Skeletal muscle satellite cell (primary cell): ENCODE data around the gene EXOC4.
A peak's percentile ranks its signal among the peaks of the same experiment; 100 is the strongest.

Experiments
- H3K27me3 ChIP-seq: 2 replicates; pipeline ENCODE4 v1.7.0; 2013; ENCODE audit warnings: low read length; ENCODE audit not compliant: control insufficient read depth, insufficient read depth
- H3K36me3 ChIP-seq: 2 replicates; pipeline ENCODE4 v1.7.0; 2013; ENCODE audit warnings: mild to moderate bottlenecking, control low read depth, low read length; ENCODE audit not compliant: insufficient read depth
- H3K4me1 ChIP-seq: 2 replicates; pipeline ENCODE4 v1.7.0; 2013; ENCODE audit warnings: low read length; ENCODE audit not compliant: control insufficient read depth, insufficient read depth
- H3K4me2 ChIP-seq: 2 replicates; pipeline ENCODE4 v1.7.0; 2013; ENCODE audit warnings: mild to moderate bottlenecking, low read length
- H3K4me3 ChIP-seq: 2 replicates; pipeline ENCODE4 v1.7.0; 2013; ENCODE audit warnings: low read length
- H3K9ac ChIP-seq: 2 replicates; pipeline ENCODE4 v1.7.0; 2013; ENCODE audit warnings: mild to moderate bottlenecking, low read depth, low read length, moderate library complexity
- H3K9me3 ChIP-seq: replicated peaks from 2 replicates; pipeline ENCODE4 v1.7.0; 2013; ENCODE audit warnings: mild to moderate bottlenecking, control low read depth, low read length

Gene EXOC4

DNA sequence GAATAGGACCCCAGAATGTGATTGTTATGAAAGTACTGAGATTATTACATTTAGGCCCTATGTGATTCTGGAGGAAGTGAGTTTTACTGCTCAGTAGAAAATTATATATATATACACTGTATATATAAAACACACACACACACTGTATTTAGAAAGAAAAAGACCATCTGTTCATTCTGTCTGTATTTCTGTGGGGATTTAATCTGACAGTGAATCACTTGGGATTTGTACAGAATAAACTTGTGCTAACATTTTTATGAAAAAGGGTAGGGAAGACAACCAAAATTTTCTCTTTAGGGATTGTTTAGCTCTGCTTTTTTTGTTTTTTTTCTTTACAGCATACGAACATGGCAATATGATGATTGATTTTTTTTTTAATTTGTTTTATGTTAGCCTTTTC is 142.7 kb downstream of the EXOC4 start:
- Histone ChIP-seq H3K36me3 (no peaks in the 10 kb centered on the region), H3K4me2 (no peak overlapping the region), H3K4me3 (no peak overlapping the region), H3K4me1 (peaks cover under 1% of the 10 kb centered on the region), H3K9me3 (no peaks in the 10 kb centered on the region), H3K9ac (no peak overlapping the region), H3K27me3 (no peaks in the 10 kb centered on the region)

DNA sequence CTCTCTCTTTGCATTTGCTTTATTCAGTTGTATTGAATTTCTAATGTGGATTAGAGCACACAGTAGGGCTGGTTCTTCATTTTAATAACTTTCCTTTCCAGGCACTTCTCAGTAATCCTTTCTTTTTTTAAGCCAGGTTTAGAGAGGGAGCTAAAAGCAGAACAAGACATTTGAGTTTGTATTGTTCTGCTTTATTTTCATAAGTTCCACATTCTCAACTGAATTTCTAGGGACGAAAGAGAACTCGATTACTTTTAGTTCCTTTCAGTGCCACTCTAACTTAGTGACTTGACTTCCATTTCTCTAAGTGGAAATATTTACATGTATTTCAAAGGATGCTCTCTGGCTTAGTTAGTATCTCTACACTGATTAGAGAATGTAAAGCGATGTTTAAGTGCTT is 145.6 kb downstream of the EXOC4 start:
- Histone ChIP-seq H3K4me1 (peaks cover 14% of the 10 kb centered on the region), H3K4me3 (no peak overlapping the region), H3K36me3 (no peaks in the 10 kb centered on the region), H3K4me2 (no peak overlapping the region), H3K9me3 (no peaks in the 10 kb centered on the region), H3K27me3 (no peaks in the 10 kb centered on the region), H3K9ac (no peak overlapping the region)

DNA sequence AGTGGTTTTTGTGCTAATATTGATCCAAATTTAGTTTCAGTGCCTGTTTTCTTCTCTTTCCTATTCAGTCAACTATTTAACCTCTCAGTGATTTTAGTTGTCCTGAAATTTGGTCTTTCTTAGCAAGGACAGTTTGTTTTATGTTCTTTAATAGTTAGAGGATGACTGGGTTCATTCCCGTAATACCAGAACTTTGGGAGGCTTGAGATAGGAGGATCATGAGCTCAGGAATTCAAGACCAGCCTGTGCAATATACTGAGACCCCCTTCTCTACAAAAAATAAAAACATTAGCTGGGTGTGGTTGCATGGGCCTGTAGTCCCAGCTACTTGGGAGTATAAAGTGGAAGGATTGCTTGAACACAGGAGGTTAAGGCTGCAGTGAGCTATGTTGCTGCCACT is 148.3 kb downstream of the EXOC4 start:
- Histone ChIP-seq H3K9ac (no peak overlapping the region), H3K4me2 (peak overlapping the region; percentile 23), H3K4me1 (peaks cover 14% of the 10 kb centered on the region), H3K27me3 (no peaks in the 10 kb centered on the region), H3K4me3 (no peak overlapping the region), H3K36me3 (no peaks in the 10 kb centered on the region), H3K9me3 (no peaks in the 10 kb centered on the region)

DNA sequence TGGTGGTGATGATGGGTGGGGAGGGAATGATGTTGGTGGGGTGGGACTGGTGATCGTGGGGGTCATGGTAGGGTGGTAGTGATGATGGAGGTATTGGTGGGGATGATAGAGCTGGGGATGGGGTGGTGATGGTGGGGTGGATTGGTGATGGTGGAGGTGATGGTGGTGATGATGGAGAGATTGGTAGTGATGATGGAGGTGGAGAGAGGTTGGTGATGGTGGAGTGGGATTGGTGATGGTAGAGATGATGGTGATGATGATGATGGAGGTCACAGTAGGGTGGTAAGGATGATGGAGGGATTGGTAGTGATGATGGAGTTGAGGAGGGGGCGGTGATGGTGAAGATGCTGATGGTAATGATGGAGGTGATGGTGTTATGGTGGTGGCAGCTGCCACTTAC is 155.3 kb downstream of the EXOC4 start:
- H3K4me1 ChIP-seq, result no peaks in the 10 kb centered on the region
- H3K4me3 ChIP-seq, result no peak overlapping the region
- H3K36me3 ChIP-seq, result no peaks in the 10 kb centered on the region
- H3K27me3 ChIP-seq, result no peaks in the 10 kb centered on the region
- no peak overlapping the region for H3K9ac ChIP-seq
- H3K9me3 ChIP-seq, result no peaks in the 10 kb centered on the region
- H3K4me2 ChIP-seq, result no peak overlapping the region

DNA sequence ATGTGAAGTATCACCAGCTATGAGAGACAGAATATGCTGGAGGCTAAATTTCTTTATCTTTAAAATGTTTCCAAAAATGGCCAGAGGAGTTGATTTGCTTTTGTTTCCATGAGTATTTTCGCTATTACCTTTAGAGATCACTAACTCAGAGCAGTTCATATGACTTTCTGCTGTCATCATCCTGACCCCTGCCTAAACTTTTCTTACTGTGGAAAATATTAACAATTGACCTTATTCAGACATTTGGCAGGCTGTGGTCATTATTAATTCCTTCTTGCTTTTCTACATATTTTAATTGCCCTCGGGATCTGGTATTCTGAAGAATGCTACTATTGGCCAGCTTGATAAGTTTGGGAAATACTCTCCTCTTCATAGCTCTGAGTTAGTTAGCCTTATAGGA is 156.5 kb downstream of the EXOC4 start:
- Histone ChIP-seq H3K27me3 (no peaks in the 10 kb centered on the region), H3K36me3 (no peaks in the 10 kb centered on the region), H3K4me3 (no peak overlapping the region), H3K9me3 (no peaks in the 10 kb centered on the region), H3K4me1 (no peaks in the 10 kb centered on the region), H3K4me2 (no peak overlapping the region), H3K9ac (no peak overlapping the region)

DNA sequence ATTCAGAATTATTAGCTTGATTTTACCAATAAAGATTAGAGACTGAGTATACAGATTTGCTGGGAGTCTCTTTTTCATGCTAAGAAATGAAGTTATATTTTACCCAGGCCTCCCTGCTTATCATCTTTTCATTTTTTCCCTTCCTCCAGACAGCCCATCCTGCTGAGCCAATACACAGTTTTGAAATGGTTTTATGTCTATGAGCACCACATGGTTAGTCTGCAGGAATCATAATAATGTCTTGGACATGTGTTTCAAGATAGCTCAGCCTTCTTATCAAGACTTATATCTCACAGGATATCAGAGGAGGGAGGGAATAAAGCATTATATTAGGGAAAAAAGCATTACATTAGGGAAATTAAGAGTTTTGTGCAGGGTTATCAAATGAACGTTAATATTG is 157.1 kb downstream of the EXOC4 start:
- Histone ChIP-seq H3K36me3 (no peaks in the 10 kb centered on the region), H3K9ac (no peak overlapping the region), H3K4me3 (no peak overlapping the region), H3K4me2 (no peak overlapping the region), H3K9me3 (no peaks in the 10 kb centered on the region), H3K4me1 (no peaks in the 10 kb centered on the region), H3K27me3 (no peaks in the 10 kb centered on the region)

DNA sequence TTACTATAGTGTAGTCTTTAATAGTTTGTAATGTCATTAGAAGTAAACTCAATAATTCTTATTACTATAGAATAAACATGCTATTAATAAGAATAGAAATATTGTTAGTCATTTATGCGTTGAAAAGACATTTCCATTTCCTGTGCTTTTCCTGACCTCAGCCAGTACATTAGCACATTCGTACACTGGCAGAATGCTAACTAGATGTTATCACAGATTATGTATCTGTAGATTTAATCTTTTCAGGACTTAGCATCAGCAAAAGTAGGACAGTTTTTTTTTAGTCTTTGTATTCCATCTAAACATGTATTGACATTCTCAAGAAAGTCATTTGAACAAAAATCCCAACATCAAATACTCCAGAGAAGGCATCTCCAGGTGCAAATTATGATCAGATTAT is 158.5 kb downstream of the EXOC4 start:
- H3K4me1 ChIP-seq, result no peaks in the 10 kb centered on the region

DNA sequence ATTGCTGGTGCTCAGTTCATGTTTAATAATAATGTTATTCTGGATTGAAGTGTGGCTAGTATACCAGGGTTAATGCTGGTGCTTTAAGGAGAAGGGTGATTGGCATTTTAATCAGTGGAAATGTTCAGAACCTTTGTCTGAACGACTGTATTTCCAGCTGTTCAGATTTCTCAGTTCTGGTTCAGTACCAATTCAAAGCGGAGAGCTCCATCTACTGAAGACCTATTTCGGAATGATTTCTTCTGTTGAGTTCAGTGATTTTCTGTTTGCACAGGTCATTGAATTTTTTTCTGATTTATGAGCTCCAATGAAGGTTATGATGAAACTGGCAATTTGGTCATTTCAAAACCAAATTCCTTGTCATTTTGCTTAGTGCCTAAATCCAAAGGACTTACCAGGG is 160.1 kb downstream of the EXOC4 start:
- H3K4me3 ChIP-seq, result no peak overlapping the region
- H3K9ac ChIP-seq, result no peak overlapping the region
- no peaks in the 10 kb centered on the region for H3K4me1 ChIP-seq
- no peaks in the 10 kb centered on the region for H3K27me3 ChIP-seq
- no peaks in the 10 kb centered on the region for H3K9me3 ChIP-seq
- H3K4me2 ChIP-seq, result no peak overlapping the region
- no peaks in the 10 kb centered on the region for H3K36me3 ChIP-seq

More for the DNA sequence above, 158.5 kb downstream of the EXOC4 start:
- H3K27me3 ChIP-seq, result no peaks in the 10 kb centered on the region
- no peaks in the 10 kb centered on the region for H3K9me3 ChIP-seq
- H3K4me3 ChIP-seq, result no peak overlapping the region
- H3K9ac ChIP-seq, result no peak overlapping the region
- no peak overlapping the region for H3K4me2 ChIP-seq
- H3K36me3 ChIP-seq, result no peaks in the 10 kb centered on the region

DNA sequence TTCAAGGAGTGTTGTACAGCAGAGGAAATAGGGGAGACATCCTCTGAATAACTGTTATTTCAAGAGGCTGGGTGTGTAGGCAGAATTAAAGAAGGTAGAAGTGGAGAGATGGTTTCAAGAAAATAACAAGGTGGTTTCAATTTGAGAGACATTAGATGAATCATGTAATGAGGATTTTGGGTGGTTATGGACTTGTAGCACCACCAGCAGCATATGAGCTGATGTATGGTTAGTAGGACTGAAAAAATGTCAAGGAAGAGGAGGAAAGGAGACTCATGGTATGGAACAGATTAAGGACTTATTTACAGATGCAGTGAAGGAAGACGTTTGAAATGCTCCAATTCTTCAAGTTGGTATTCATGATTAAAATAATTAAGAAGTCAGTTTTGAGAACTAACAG is 166.2 kb downstream of the EXOC4 start:
- H3K27me3 ChIP-seq, result no peaks in the 10 kb centered on the region
- H3K4me3 ChIP-seq, result no peak overlapping the region
- H3K36me3 ChIP-seq, result no peaks in the 10 kb centered on the region
- no peak overlapping the region for H3K4me2 ChIP-seq
- no peaks in the 10 kb centered on the region for H3K9me3 ChIP-seq
- no peak overlapping the region for H3K9ac ChIP-seq
- H3K4me1 ChIP-seq, result no peaks in the 10 kb centered on the region

DNA sequence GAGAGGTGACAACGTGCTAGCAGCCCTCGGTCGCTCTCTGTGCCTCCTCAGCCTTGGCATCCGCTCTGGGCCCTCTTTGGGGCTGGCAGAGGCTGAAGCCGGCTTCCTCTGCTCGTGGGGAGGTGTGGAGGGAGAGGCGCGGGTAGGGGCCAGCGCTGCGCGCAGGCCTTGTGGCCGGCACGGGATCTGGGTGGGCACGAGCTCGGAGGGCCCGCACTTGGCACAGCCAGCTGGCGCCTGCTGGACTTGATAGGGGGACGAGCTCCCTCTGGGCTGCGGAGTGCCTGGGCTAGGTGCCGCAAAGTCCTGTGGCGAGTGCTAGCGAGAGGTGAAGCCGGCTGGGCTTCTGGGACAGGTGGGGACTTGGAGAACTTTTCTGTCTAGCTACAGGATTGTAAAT is 170.7 kb downstream of the EXOC4 start:
- Histone ChIP-seq H3K27me3 (no peaks in the 10 kb centered on the region), H3K4me1 (no peaks in the 10 kb centered on the region), H3K9ac (no peak overlapping the region), H3K9me3 (no peaks in the 10 kb centered on the region), H3K36me3 (no peaks in the 10 kb centered on the region), H3K4me3 (no peak overlapping the region), H3K4me2 (no peak overlapping the region)

DNA sequence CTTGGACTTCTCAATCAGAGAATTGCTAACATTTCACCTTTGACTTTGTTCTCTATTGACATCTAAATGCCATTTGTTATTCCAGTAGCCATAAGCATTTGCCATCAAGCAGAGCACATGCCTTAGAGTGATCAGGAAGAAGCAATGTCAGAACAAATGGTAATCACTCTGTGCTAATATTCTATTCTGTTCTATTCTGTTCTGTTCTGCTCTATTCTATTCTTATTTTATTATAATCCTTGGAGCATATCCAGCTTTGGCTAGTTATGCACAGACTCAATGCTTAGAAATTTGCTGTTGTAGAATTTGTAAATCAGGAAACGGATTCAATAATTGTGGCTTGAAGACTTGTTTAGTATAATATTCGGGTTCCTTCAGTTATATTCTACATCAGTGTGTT is 175.4 kb downstream of the EXOC4 start:
- no peaks in the 10 kb centered on the region for H3K9me3 ChIP-seq
- no peak overlapping the region for H3K4me3 ChIP-seq
- H3K4me1 ChIP-seq, result no peaks in the 10 kb centered on the region
- H3K9ac ChIP-seq, result no peak overlapping the region
- no peaks in the 10 kb centered on the region for H3K36me3 ChIP-seq
- H3K27me3 ChIP-seq, result no peaks in the 10 kb centered on the region
- no peak overlapping the region for H3K4me2 ChIP-seq

DNA sequence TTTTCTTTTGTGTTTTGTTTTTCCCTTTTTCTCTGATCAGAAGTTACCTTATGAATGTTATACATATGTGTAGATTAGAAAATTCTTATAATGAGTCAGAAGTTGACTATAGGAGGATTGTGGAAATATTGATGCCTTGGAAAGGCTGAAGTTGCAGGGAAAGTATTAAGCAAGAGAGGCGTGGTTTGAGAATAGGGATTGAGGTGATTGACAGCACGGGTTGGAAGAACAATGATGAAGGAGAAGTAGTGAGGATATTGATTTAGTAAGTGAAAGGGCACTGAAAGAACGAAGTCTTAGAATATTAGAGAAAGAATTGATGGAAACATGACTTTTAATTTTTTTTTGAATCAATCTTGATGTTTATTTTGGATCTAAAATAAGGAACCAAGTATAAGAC is 176.0 kb downstream of the EXOC4 start:
- Histone ChIP-seq H3K4me2 (no peak overlapping the region), H3K4me3 (no peak overlapping the region), H3K27me3 (no peaks in the 10 kb centered on the region), H3K36me3 (no peaks in the 10 kb centered on the region), H3K9me3 (no peaks in the 10 kb centered on the region), H3K9ac (no peak overlapping the region), H3K4me1 (no peaks in the 10 kb centered on the region)
